Ectodermal cell (in vitro differentiated cells): ENCODE results near the gene NR3C1.

Experiments
- H3K27ac ChIP-seq: 2 replicates; pipeline ENCODE4 v1.7.0; 2013; ENCODE audit warnings: mild to moderate bottlenecking, low read depth, low read length; ENCODE audit not compliant: insufficient read depth, poor library complexity, severe bottlenecking
- H3K27me3 ChIP-seq: 2 replicates; pipeline ENCODE4 v1.7.0; 2013; ENCODE audit warnings: mild to moderate bottlenecking, low read length; ENCODE audit not compliant: insufficient read depth, control insufficient read depth, poor library complexity, severe bottlenecking
- H3K36me3 ChIP-seq: one replicate; pipeline ENCODE4 v1.7.0; 2013; ENCODE audit warnings: low read length; ENCODE audit not compliant: control insufficient read depth, insufficient read depth
- H3K4me1 ChIP-seq: one replicate; pipeline ENCODE4 v1.7.0; 2013; ENCODE audit warnings: low read length; ENCODE audit not compliant: control insufficient read depth, insufficient read depth
- H3K4me3 ChIP-seq: 2 replicates; pipeline ENCODE4 v1.7.0; 2013; ENCODE audit warnings: low read depth, low read length, control low read depth; ENCODE audit not compliant: insufficient read depth
- H3K9me3 ChIP-seq: 2 replicates; pipeline ENCODE4 v1.7.0; 2013; ENCODE audit warnings: mild to moderate bottlenecking, low read length, moderate library complexity; ENCODE audit not compliant: control insufficient read depth
- WGBS, 2 experiments: methylation state at CpG; one replicate each; pipeline ENCODE4 v1.1.7; 2013; ENCODE audit warnings: missing lambda C conversion rate in 2 of 2; 5-methylcytosine and 5-hydroxymethylcytosine counted together

The NR3C1 gene

GRCh38 chr5:143314099-143314498, 89.4 kb downstream of the NR3C1 start:
- Histone ChIP-seq H3K4me3 (no peak overlapping the region), H3K27ac (no peak overlapping the region), H3K27me3 (no peaks in the 10 kb centered on the region), H3K4me1 (no peaks in the 10 kb centered on the region), H3K9me3 (no peaks in the 10 kb centered on the region), H3K36me3 (no peaks in the 10 kb centered on the region)
- no CpG with 5 or more reads among the region's 1 CpG for WGBS, 2 experiments

GRCh38 chr5:143313298-143313852, 90.1 kb downstream of the NR3C1 start:
- Histone ChIP-seq H3K27ac (no peak overlapping the region), H3K4me1 (no peaks in the 10 kb centered on the region), H3K9me3 (no peaks in the 10 kb centered on the region), H3K27me3 (no peaks in the 10 kb centered on the region), H3K36me3 (no peaks in the 10 kb centered on the region), H3K4me3 (no peak overlapping the region)
- WGBS, 2 experiments: 83% methylated on average over 1 of the region's 1 CpG; no CpG with 5 or more reads in 1 of the 2 experiments

GRCh38 chr5:143312822-143313221, 90.7 kb downstream of the NR3C1 start:
- Histone ChIP-seq H3K27me3 (no peaks in the 10 kb centered on the region), H3K4me3 (no peak overlapping the region), H3K36me3 (no peaks in the 10 kb centered on the region), H3K9me3 (no peaks in the 10 kb centered on the region), H3K27ac (no peak overlapping the region), H3K4me1 (no peaks in the 10 kb centered on the region)
- WGBS, 2 experiments: 99 to 100% methylated on average over 2 of the region's 2 CpGs

- WGBS, 2 experiments: 93 to 100% methylated on average over 1 of the region's 1 CpG
- Histone ChIP-seq H3K27me3 (no peaks in the 10 kb centered on the region), H3K4me1 (no peaks in the 10 kb centered on the region), H3K4me3 (no peak overlapping the region), H3K27ac (no peak overlapping the region), H3K9me3 (no peaks in the 10 kb centered on the region), H3K36me3 (no peaks in the 10 kb centered on the region)
Measured at GRCh38 chr5:143311955-143312354, 91.5 kb downstream of the NR3C1 start.

- no peaks in the 10 kb centered on the region for H3K4me1 ChIP-seq
- no peaks in the 10 kb centered on the region for H3K36me3 ChIP-seq
- WGBS, 2 experiments: 94 to 95% methylated on average over 4 to 5 of the region's 5 CpGs
- no peaks in the 10 kb centered on the region for H3K27me3 ChIP-seq
- no peak overlapping the region for H3K27ac ChIP-seq
- no peaks in the 10 kb centered on the region for H3K9me3 ChIP-seq
- H3K4me3 ChIP-seq: no peak overlapping the region
Measured at GRCh38 chr5:143311428-143311827, 92.1 kb downstream of the NR3C1 start.

- 96 to 100% methylated on average over 6 to 7 of the region's 7 CpGs for WGBS, 2 experiments
- Histone ChIP-seq H3K27ac (no peak overlapping the region), H3K36me3 (no peaks in the 10 kb centered on the region)
Measured at GRCh38 chr5:143309661-143310431, 93.6 kb downstream of the NR3C1 start.

GRCh38 chr5:143308731-143309130, 94.8 kb downstream of the NR3C1 start:
- no peaks in the 10 kb centered on the region for H3K27me3 ChIP-seq
- H3K27ac ChIP-seq: no peak overlapping the region
- no peaks in the 10 kb centered on the region for H3K4me1 ChIP-seq
- H3K9me3 ChIP-seq: no peaks in the 10 kb centered on the region
- WGBS, 2 experiments: 95 to 100% methylated on average over 2 of the region's 2 CpGs
- H3K4me3 ChIP-seq: no peak overlapping the region
- no peaks in the 10 kb centered on the region for H3K36me3 ChIP-seq

More at GRCh38 chr5:143309661-143310431, 93.6 kb downstream of the NR3C1 start:
- Histone ChIP-seq H3K4me1 (no peaks in the 10 kb centered on the region), H3K4me3 (no peak overlapping the region), H3K27me3 (no peaks in the 10 kb centered on the region), H3K9me3 (no peaks in the 10 kb centered on the region)

- Histone ChIP-seq H3K27ac (no peak overlapping the region), H3K9me3 (no peaks in the 10 kb centered on the region), H3K27me3 (no peaks in the 10 kb centered on the region), H3K4me1 (no peaks in the 10 kb centered on the region), H3K36me3 (no peaks in the 10 kb centered on the region), H3K4me3 (no peak overlapping the region)
- 96 to 99% methylated on average over 1 to 2 of the region's 2 CpGs for WGBS, 2 experiments
Measured at GRCh38 chr5:143306040-143306439, 97.4 kb downstream of the NR3C1 start.

GRCh38 chr5:143304836-143305475, 98.5 kb downstream of the NR3C1 start:
- no peaks in the 10 kb centered on the region for H3K36me3 ChIP-seq
- H3K27ac ChIP-seq: no peak overlapping the region
- H3K27me3 ChIP-seq: no peaks in the 10 kb centered on the region
- H3K4me1 ChIP-seq: no peaks in the 10 kb centered on the region
- 89 to 92% methylated on average over 2 of the region's 2 CpGs for WGBS, 2 experiments
- no peak overlapping the region for H3K4me3 ChIP-seq
- H3K9me3 ChIP-seq: no peaks in the 10 kb centered on the region

GRCh38 chr5:143302341-143303045, 101.0 kb downstream of the NR3C1 start:
- H3K4me3 ChIP-seq: no peak overlapping the region
- no peak overlapping the region for H3K27ac ChIP-seq
- H3K9me3 ChIP-seq: no peaks in the 10 kb centered on the region
- no peaks in the 10 kb centered on the region for H3K36me3 ChIP-seq
- no peaks in the 10 kb centered on the region for H3K27me3 ChIP-seq
- H3K4me1 ChIP-seq: no peaks in the 10 kb centered on the region
